ENCODE measurements around the gene HEPACAM. TPM values are rescaled to one million over a fixed set of nuclear protein-coding genes. Genes with fewer than 3 reads are reported as not detected.

The HEPACAM gene
- total RNA-seq, 1 experiment from 2014 or later: not detected

- in situ Hi-C loops (cut with HindIII; ENCODE audit: low pct_unique_long_range_greater_than_20kb, low sequenced_read_pairs): no loop called here
- no peak for DNase-seq (ENCODE audit: low read depth, low spot score)
Measured at GRCh38 chr11:124878759-124879492, 56.9 kb downstream of the HEPACAM start.

- in situ Hi-C loops (cut with HindIII; ENCODE audit: low pct_unique_long_range_greater_than_20kb, low sequenced_read_pairs): no loop called here
- DNase-seq (ENCODE audit: low read depth, low spot score): no peak
Measured at GRCh38 chr11:124877910-124878758, 57.7 kb downstream of the HEPACAM start.

- in situ Hi-C loops (cut with HindIII; ENCODE audit: low pct_unique_long_range_greater_than_20kb, low sequenced_read_pairs): no loop called here
- no peak for DNase-seq (ENCODE audit: low read depth, low spot score)
Measured at GRCh38 chr11:124877631-124877909, 58.3 kb downstream of the HEPACAM start.

GRCh38 chr11:124876818-124877630 is 58.8 kb downstream of the HEPACAM start:
- in situ Hi-C loops (cut with HindIII; ENCODE audit: low pct_unique_long_range_greater_than_20kb, low sequenced_read_pairs): no loop called here
- DNase-seq (ENCODE audit: low read depth, low spot score): no peak

GRCh38 chr11:124875943-124876817 is 59.7 kb downstream of the HEPACAM start:
- in situ Hi-C loops (cut with HindIII; ENCODE audit: low pct_unique_long_range_greater_than_20kb, low sequenced_read_pairs): no loop called here
- DNase-seq (ENCODE audit: low read depth, low spot score): peak; percentile 89

GRCh38 chr11:124875401-124875800 is 60.4 kb downstream of the HEPACAM start:
- no peak for DNase-seq (ENCODE audit: low read depth, low spot score)
- in situ Hi-C loops (cut with HindIII; ENCODE audit: low pct_unique_long_range_greater_than_20kb, low sequenced_read_pairs): no loop called here

GRCh38 chr11:124874571-124875255 is 61.1 kb downstream of the HEPACAM start:
- in situ Hi-C loops (cut with HindIII; ENCODE audit: low pct_unique_long_range_greater_than_20kb, low sequenced_read_pairs): no loop called here
- DNase-seq (ENCODE audit: low read depth, low spot score): no peak

- in situ Hi-C loops (cut with HindIII; ENCODE audit: low pct_unique_long_range_greater_than_20kb, low sequenced_read_pairs): no loop called here
- DNase-seq (ENCODE audit: low read depth, low spot score): no peak
Measured at GRCh38 chr11:124873951-124874350, 61.9 kb downstream of the HEPACAM start.

- in situ Hi-C loops (cut with HindIII; ENCODE audit: low pct_unique_long_range_greater_than_20kb, low sequenced_read_pairs): no loop called here
- peak; percentile 31 for DNase-seq (ENCODE audit: low read depth, low spot score)
Measured at GRCh38 chr11:124872741-124873140, 63.1 kb downstream of the HEPACAM start.

- no peak for DNase-seq (ENCODE audit: low read depth, low spot score)
- in situ Hi-C loops (cut with HindIII; ENCODE audit: low pct_unique_long_range_greater_than_20kb, low sequenced_read_pairs): no loop called here
Measured at GRCh38 chr11:124872280-124872679, 63.6 kb downstream of the HEPACAM start.

- in situ Hi-C loops (cut with HindIII; ENCODE audit: low pct_unique_long_range_greater_than_20kb, low sequenced_read_pairs): no loop called here
- no peak for DNase-seq (ENCODE audit: low read depth, low spot score)
Measured at GRCh38 chr11:124870430-124870829, 65.4 kb downstream of the HEPACAM start.

GRCh38 chr11:124869856-124870387 is 65.9 kb downstream of the HEPACAM start:
- no peak for DNase-seq (ENCODE audit: low read depth, low spot score)
- in situ Hi-C loops (cut with HindIII; ENCODE audit: low pct_unique_long_range_greater_than_20kb, low sequenced_read_pairs): no loop called here

- in situ Hi-C loops (cut with HindIII; ENCODE audit: low pct_unique_long_range_greater_than_20kb, low sequenced_read_pairs): no loop called here
- DNase-seq (ENCODE audit: low read depth, low spot score): no peak
Measured at GRCh38 chr11:124869331-124869730, 66.5 kb downstream of the HEPACAM start.

Measured in SK-MEL-5 (cell line).